ENCODE results near the gene RADIL.

Gene RADIL

DNA sequence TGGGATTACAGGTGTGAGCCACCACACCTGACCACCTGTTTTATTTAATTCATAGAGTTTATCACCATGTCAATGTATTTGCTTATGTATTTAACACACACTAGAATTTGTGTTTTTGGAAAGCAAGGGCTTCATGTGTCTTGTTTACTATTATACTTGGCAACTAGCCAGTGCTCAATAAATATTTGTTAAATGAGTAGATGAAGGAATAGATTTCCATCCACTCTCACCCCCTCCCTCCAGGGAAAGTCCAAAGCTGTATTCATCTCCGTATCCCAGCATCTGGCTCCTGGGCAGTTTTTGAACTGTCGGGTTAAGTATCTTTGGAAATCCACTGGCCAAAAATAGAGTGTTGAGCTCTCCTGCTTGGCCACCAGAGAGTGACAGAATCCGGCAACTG is 4.6 kb upstream of the RADIL start:
- Histone ChIP-seq H3K27ac (ENCODE audit: extremely low read depth, low read depth, low read length) (no peak overlapping the region), H3K4me1 (ENCODE audit: control insufficient read depth, insufficient read depth, low read length) (no peaks in the 10 kb centered on the region), H3K36me3 (ENCODE audit: control insufficient read depth in 2 of 2, insufficient read depth in 1 of 2, low read length in 2 of 2) (no peaks in the 10 kb centered on the region), H3K9me3 (ENCODE audit: control insufficient read depth, insufficient read depth, low read depth, low read length) (no peaks in the 10 kb centered on the region), H3K4me3 (ENCODE audit: low read depth, low read length) (no peak overlapping the region)
- ChIA-PET CTCF (no interaction called here), POLR2A (no interaction called here)
- TF ChIP-seq, protein P1, sequence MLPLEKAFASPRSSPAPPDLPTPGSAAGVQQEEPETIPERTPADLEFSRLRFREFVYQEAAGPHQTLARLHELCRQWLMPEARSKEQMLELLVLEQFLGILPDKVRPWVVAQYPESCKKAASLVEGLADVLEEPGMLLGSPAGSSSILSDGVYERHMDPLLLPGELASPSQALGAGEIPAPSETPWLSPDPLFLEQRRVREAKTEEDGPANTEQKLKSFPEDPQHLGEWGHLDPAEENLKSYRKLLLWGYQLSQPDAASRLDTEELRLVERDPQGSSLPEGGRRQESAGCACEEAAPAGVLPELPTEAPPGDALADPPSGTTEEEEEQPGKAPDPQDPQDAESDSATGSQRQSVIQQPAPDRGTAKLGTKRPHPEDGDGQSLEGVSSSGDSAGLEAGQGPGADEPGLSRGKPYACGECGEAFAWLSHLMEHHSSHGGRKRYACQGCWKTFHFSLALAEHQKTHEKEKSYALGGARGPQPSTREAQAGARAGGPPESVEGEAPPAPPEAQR (tag by site-specific recombination; IDR thresholded peaks at IDR 0.05) = no peak
- TF ChIP-seq ZNF302 (tag by site-specific recombination; IDR thresholded peaks at IDR 0.05; ENCODE audit: low read depth) (no peak), ZNF112 (tag by site-specific recombination; IDR thresholded peaks at IDR 0.05) (no peak), ZNF513 (tag by site-specific recombination; IDR thresholded peaks at IDR 0.05) (no peak), YY1 (tag by site-specific recombination; IDR thresholded peaks at IDR 0.05) (no peak), TCF7L2 (IDR thresholded peaks at IDR 0.05; ENCODE audit: borderline replicate concordance, low read depth, low read length) (no peak), ZNF670 (tag by site-specific recombination; IDR thresholded peaks at IDR 0.05; ENCODE audit: low read depth) (no peak), ZNF133 (tag by site-specific recombination; IDR thresholded peaks at IDR 0.05) (no peak), ZNF677 (tag by site-specific recombination; IDR thresholded peaks at IDR 0.05) (no peak), ZBTB20 (tag by site-specific recombination; IDR thresholded peaks at IDR 0.05) (no peak), ZNF660 (tag by site-specific recombination; IDR thresholded peaks at IDR 0.05) (no peak), OSR2 (tag by site-specific recombination; IDR thresholded peaks at IDR 0.05) (no peak), OVOL3 (tag by site-specific recombination; IDR thresholded peaks at IDR 0.05) (no peak), ZNF548 (tag by site-specific recombination; IDR thresholded peaks at IDR 0.05) (no peak), ZBTB48 (tag by site-specific recombination; IDR thresholded peaks at IDR 0.05) (no peak), KLF16 (tag by site-specific recombination; IDR thresholded peaks at IDR 0.05) (no peak), ZNF704 (tag by site-specific recombination; IDR thresholded peaks at IDR 0.05) (no peak)
- TF ChIP-seq, protein P2, sequence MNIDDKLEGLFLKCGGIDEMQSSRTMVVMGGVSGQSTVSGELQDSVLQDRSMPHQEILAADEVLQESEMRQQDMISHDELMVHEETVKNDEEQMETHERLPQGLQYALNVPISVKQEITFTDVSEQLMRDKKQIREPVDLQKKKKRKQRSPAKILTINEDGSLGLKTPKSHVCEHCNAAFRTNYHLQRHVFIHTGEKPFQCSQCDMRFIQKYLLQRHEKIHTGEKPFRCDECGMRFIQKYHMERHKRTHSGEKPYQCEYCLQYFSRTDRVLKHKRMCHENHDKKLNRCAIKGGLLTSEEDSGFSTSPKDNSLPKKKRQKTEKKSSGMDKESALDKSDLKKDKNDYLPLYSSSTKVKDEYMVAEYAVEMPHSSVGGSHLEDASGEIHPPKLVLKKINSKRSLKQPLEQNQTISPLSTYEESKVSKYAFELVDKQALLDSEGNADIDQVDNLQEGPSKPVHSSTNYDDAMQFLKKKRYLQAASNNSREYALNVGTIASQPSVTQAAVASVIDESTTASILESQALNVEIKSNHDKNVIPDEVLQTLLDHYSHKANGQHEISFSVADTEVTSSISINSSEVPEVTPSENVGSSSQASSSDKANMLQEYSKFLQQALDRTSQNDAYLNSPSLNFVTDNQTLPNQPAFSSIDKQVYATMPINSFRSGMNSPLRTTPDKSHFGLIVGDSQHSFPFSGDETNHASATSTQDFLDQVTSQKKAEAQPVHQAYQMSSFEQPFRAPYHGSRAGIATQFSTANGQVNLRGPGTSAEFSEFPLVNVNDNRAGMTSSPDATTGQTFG (tag by site-specific recombination; IDR thresholded peaks at IDR 0.05; ENCODE audit: borderline replicate concordance) = no peak
- TF ChIP-seq, protein P3, sequence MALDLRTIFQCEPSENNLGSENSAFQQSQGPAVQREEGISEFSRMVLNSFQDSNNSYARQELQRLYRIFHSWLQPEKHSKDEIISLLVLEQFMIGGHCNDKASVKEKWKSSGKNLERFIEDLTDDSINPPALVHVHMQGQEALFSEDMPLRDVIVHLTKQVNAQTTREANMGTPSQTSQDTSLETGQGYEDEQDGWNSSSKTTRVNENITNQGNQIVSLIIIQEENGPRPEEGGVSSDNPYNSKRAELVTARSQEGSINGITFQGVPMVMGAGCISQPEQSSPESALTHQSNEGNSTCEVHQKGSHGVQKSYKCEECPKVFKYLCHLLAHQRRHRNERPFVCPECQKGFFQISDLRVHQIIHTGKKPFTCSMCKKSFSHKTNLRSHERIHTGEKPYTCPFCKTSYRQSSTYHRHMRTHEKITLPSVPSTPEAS (tag by site-specific recombination; IDR thresholded peaks at IDR 0.05) = no peak

- ChIA-PET CTCF (interaction anchor here (0.6 to 0.8 kb wide), 2 partner anchors 275 to 358 kb away, joined by 3 read pairs; no protein-coding TSS in a partner anchor), POLR2A (no interaction called here)
- Histone ChIP-seq H3K36me3 (ENCODE audit: control insufficient read depth in 2 of 2, insufficient read depth in 1 of 2, low read length in 2 of 2) (no peaks in the 10 kb centered on the region), H3K27ac (ENCODE audit: extremely low read depth, low read depth, low read length) (no peak overlapping the region), H3K9me3 (ENCODE audit: control insufficient read depth, insufficient read depth, low read depth, low read length) (no peaks in the 10 kb centered on the region), H3K4me3 (ENCODE audit: low read depth, low read length) (no peak overlapping the region), H3K4me1 (ENCODE audit: control insufficient read depth, insufficient read depth, low read length) (no peaks in the 10 kb centered on the region)
- TF ChIP-seq ZNF394 (tag by site-specific recombination; IDR thresholded peaks at IDR 0.05; ENCODE audit: borderline replicate concordance) = no peak
- no peak for TF ChIP-seq ZNF398 (tag by site-specific recombination; IDR thresholded peaks at IDR 0.05)
- no peak for TF ChIP-seq ELK4 (IDR thresholded peaks at IDR 0.05; ENCODE audit: borderline replicate concordance, low read depth, low read length)
- TF ChIP-seq ZNF354C (tag by site-specific recombination; IDR thresholded peaks at IDR 0.05; ENCODE audit: borderline replicate concordance, low read depth) = no peak
- TF ChIP-seq ZNF707 (tag by site-specific recombination; IDR thresholded peaks at IDR 0.05) = no peak
These were observed 3.2 kb upstream of the RADIL start for GRCh38 chr7:4886671-4887070.
